ENCODE results near the gene PHACTR1.

Gene PHACTR1

GRCh38 chr6:12991435-12991834, 274.9 kb downstream of the PHACTR1 start:
- ATAC-seq = no peak
- TF ChIP-seq SNAI2 (CRISPR knock-in tag; IDR thresholded peaks at IDR 0.05) (no peak), PPARA (CRISPR knock-in tag; IDR thresholded peaks at IDR 0.05; ENCODE audit: borderline replicate concordance) (no peak), ISL1 (CRISPR knock-in tag; IDR thresholded peaks at IDR 0.05) (no peak), TCF4 (CRISPR knock-in tag; IDR thresholded peaks at IDR 0.05; ENCODE audit: borderline replicate concordance) (no peak), BACH2 (CRISPR knock-in tag; IDR thresholded peaks at IDR 0.05; ENCODE audit: borderline replicate concordance) (no peak), OSR1 (CRISPR knock-in tag; IDR thresholded peaks at IDR 0.05) (no peak), ZFP30 (CRISPR knock-in tag; IDR thresholded peaks at IDR 0.05) (no peak), ZNF565 (CRISPR knock-in tag; conservative IDR thresholded peaks at IDR 0.05; ENCODE audit: low read depth) (no peak), ZC3H10 (CRISPR knock-in tag; IDR thresholded peaks at IDR 0.05) (no peak), TOX (CRISPR knock-in tag; IDR thresholded peaks at IDR 0.05; ENCODE audit: borderline replicate concordance) (no peak), ARNTL (CRISPR knock-in tag; IDR thresholded peaks at IDR 0.05; ENCODE audit: borderline replicate concordance, low read depth) (no peak), RARB (CRISPR knock-in tag; IDR thresholded peaks at IDR 0.05) (no peak), PATZ1 (CRISPR knock-in tag; IDR thresholded peaks at IDR 0.05; ENCODE audit: borderline replicate concordance) (no peak)
- TF ChIP-seq, protein P1, sequence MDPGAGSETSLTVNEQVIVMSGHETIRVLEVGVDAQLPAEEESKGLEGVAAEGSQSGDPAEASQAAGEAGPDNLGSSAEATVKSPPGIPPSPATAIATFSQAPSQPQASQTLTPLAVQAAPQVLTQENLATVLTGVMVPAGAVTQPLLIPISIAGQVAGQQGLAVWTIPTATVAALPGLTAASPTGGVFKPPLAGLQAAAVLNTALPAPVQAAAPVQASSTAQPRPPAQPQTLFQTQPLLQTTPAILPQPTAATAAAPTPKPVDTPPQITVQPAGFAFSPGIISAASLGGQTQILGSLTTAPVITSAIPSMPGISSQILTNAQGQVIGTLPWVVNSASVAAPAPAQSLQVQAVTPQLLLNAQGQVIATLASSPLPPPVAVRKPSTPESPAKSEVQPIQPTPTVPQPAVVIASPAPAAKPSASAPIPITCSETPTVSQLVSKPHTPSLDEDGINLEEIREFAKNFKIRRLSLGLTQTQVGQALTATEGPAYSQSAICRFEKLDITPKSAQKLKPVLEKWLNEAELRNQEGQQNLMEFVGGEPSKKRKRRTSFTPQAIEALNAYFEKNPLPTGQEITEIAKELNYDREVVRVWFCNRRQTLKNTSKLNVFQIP (CRISPR knock-in tag; IDR thresholded peaks at IDR 0.05; ENCODE audit: borderline replicate concordance, low read depth) = no peak
- TF ChIP-seq, protein P2, sequence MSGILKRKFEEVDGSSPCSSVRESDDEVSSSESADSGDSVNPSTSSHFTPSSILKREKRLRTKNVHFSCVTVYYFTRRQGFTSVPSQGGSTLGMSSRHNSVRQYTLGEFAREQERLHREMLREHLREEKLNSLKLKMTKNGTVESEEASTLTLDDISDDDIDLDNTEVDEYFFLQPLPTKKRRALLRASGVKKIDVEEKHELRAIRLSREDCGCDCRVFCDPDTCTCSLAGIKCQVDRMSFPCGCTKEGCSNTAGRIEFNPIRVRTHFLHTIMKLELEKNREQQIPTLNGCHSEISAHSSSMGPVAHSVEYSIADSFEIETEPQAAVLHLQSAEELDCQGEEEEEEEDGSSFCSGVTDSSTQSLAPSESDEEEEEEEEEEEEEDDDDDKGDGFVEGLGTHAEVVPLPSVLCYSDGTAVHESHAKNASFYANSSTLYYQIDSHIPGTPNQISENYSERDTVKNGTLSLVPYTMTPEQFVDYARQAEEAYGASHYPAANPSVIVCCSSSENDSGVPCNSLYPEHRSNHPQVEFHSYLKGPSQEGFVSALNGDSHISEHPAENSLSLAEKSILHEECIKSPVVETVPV (CRISPR knock-in tag; IDR thresholded peaks at IDR 0.05) = no peak
- TF ChIP-seq, protein P3, sequence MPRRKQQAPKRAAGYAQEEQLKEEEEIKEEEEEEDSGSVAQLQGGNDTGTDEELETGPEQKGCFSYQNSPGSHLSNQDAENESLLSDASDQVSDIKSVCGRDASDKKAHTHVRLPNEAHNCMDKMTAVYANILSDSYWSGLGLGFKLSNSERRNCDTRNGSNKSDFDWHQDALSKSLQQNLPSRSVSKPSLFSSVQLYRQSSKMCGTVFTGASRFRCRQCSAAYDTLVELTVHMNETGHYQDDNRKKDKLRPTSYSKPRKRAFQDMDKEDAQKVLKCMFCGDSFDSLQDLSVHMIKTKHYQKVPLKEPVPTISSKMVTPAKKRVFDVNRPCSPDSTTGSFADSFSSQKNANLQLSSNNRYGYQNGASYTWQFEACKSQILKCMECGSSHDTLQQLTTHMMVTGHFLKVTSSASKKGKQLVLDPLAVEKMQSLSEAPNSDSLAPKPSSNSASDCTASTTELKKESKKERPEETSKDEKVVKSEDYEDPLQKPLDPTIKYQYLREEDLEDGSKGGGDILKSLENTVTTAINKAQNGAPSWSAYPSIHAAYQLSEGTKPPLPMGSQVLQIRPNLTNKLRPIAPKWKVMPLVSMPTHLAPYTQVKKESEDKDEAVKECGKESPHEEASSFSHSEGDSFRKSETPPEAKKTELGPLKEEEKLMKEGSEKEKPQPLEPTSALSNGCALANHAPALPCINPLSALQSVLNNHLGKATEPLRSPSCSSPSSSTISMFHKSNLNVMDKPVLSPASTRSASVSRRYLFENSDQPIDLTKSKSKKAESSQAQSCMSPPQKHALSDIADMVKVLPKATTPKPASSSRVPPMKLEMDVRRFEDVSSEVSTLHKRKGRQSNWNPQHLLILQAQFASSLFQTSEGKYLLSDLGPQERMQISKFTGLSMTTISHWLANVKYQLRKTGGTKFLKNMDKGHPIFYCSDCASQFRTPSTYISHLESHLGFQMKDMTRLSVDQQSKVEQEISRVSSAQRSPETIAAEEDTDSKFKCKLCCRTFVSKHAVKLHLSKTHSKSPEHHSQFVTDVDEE (CRISPR knock-in tag; IDR thresholded peaks at IDR 0.05) = no peak

DNA sequence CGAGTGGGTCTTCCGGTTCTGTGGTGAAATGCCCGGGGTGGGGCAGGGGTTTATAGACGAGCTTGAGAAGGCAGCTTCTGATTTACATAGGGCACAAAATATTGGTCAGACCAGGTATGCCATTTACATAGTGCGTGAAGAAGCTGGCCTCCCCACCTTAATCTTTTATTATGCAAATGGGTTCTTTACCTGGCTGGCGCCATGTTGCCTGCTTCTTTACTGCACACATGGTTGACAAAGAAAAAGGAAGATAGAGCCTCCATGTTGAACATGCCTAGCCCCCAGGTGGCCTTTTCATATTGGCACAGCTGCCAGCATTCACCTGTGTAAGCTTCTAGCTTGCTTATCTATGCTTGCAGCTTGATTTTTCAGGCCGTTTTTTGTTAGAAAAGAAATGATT, 276.2 kb downstream of the PHACTR1 start:
- TF ChIP-seq PPARA (CRISPR knock-in tag; IDR thresholded peaks at IDR 0.05; ENCODE audit: borderline replicate concordance) (no peak), SNAI2 (CRISPR knock-in tag; IDR thresholded peaks at IDR 0.05) (no peak), ISL1 (CRISPR knock-in tag; IDR thresholded peaks at IDR 0.05) (no peak), PATZ1 (CRISPR knock-in tag; IDR thresholded peaks at IDR 0.05; ENCODE audit: borderline replicate concordance) (no peak), ZFP30 (CRISPR knock-in tag; IDR thresholded peaks at IDR 0.05) (no peak), ESRRG (CRISPR knock-in tag; IDR thresholded peaks at IDR 0.05) (no peak), TCF4 (CRISPR knock-in tag; IDR thresholded peaks at IDR 0.05; ENCODE audit: borderline replicate concordance) (no peak)
- ATAC-seq = no peak

DNA sequence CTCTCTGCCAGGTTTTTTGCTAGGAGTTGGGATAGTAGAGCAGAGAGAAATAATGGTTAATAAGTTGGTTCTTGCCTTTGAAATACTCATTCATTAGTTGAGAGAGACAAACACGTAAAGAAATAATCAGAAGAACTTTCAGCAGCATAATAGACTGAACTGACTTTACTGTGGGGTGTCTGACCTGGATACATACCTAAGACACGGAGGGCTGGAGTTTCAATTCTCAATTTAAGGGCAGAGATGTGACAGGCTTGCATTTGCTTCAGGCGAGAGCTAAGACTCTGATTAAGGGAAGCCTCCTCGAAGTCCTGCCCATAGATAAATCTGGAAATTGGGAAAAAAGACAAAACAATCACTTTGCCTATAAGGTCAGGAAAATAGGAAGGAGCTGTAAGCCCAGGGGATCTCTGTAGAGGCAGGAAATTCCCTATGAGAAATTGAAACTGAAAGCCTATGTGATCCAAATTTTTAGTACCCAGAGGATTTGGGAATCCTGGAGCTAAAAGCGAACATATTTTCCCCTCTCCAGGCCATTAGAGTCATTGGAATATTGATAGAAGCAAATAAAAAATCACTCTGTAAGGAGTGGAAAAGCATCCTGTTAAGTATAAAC, 276.8 kb downstream of the PHACTR1 start:
- TF ChIP-seq ZFP30 (CRISPR knock-in tag; IDR thresholded peaks at IDR 0.05) (no peak), ZNF565 (CRISPR knock-in tag; conservative IDR thresholded peaks at IDR 0.05; ENCODE audit: low read depth) (no peak), ZNF8 (CRISPR knock-in tag; IDR thresholded peaks at IDR 0.05) (no peak), ESRRG (CRISPR knock-in tag; IDR thresholded peaks at IDR 0.05) (no peak), SNAI2 (CRISPR knock-in tag; IDR thresholded peaks at IDR 0.05) (no peak), TCF4 (CRISPR knock-in tag; IDR thresholded peaks at IDR 0.05; ENCODE audit: borderline replicate concordance) (no peak), RARB (CRISPR knock-in tag; IDR thresholded peaks at IDR 0.05) (no peak), ZC3H10 (CRISPR knock-in tag; IDR thresholded peaks at IDR 0.05) (no peak), ISL1 (CRISPR knock-in tag; IDR thresholded peaks at IDR 0.05) (no peak)
- no peak for ATAC-seq

Data from SK-N-SH treated with all-trans-retinoic acid at 6 μM for 48 hours (cell line).